GM23338 (cell line): ENCODE results near the gene NRF1. TPM values are rescaled to one million over a fixed set of nuclear protein-coding genes. Genes with fewer than 3 reads are reported as not detected.

Experiments
- ATAC-seq: fragments of 200-7000 bp; cut with Tn5 transposase; 3 replicates; pipeline ENCODE4 v1.9.1; 2020
- DNase-seq: peaks from one replicate; pipeline ENCODE4 v3.0.0-alpha.2; 2015; ENCODE audit warnings: low spot score
- H2AFZ ChIP-seq: fragments of 200-600 bp; sonication (generic); 2 replicates; pipeline ENCODE4 v1.8.0; 2016; ENCODE audit warnings: antibody characterized with exemption, mild to moderate bottlenecking, moderate library complexity
- H3F3A ChIP-seq: fragments of 200-600 bp; sonication (generic); replicated peaks from 2 replicates; pipeline ENCODE4 v1.8.0; 2017; ENCODE audit warnings: antibody characterized with exemption, mixed run types, low read depth
- H3K27ac ChIP-seq: fragments of 200-600 bp; sonication (generic); 2 replicates; pipeline ENCODE4 v1.6.1; 2016; ENCODE audit warnings: low read depth
- H3K27me3 ChIP-seq: fragments of 200-600 bp; sonication (generic); 2 replicates; pipeline ENCODE4 v1.8.0; 2016; ENCODE audit warnings: mild to moderate bottlenecking, mixed run types, moderate library complexity; ENCODE audit not compliant: insufficient read depth
- H3K36me3 ChIP-seq: fragments of 200-600 bp; sonication (generic); 2 replicates; pipeline ENCODE4 v1.8.0; 2016; ENCODE audit warnings: mild to moderate bottlenecking; ENCODE audit not compliant: insufficient read depth
- H3K4me1 ChIP-seq: fragments of 200-600 bp; sonication (generic); 2 replicates; pipeline ENCODE4 v1.8.0; 2016; ENCODE audit warnings: mild to moderate bottlenecking, moderate library complexity; ENCODE audit not compliant: insufficient read depth
- H3K4me2 ChIP-seq: fragments of 200-600 bp; sonication (generic); 2 replicates; pipeline ENCODE4 v1.7.1; 2017; ENCODE audit warnings: mixed run types
- H3K4me3 ChIP-seq: fragments of 200-600 bp; sonication (generic); 2 replicates; pipeline ENCODE4 v1.6.1; 2016; ENCODE audit warnings: mixed run types
- H3K79me2 ChIP-seq: fragments of 200-600 bp; sonication (generic); replicated peaks from 2 replicates; pipeline ENCODE4 v1.8.0; 2017; ENCODE audit warnings: mild to moderate bottlenecking; ENCODE audit not compliant: insufficient read depth
- H3K9me2 ChIP-seq: fragments of 200-600 bp; sonication (generic); 2 replicates; pipeline ENCODE4 v1.8.0; 2017; ENCODE audit not compliant: insufficient read depth
- H4K20me1 ChIP-seq: fragments of 200-600 bp; sonication (generic); replicated peaks from 2 replicates; pipeline ENCODE4 v1.8.0; 2017; ENCODE audit warnings: mild to moderate bottlenecking; ENCODE audit not compliant: insufficient read depth
- H3K27ac Mint-ChIP-seq: 2 replicates; pipeline ENCODE4 v1.8.0; 2020; ENCODE audit warnings: inconsistent platforms, mild to moderate bottlenecking, moderate library complexity, mixed read lengths
- H3K27me3 Mint-ChIP-seq: 3 replicates; pipeline ENCODE4 v1.8.0; 2022; ENCODE audit warnings: low read depth, mild to moderate bottlenecking, moderate library complexity, mixed read lengths, inconsistent platforms; ENCODE audit not compliant: insufficient read depth, poor library complexity
- H3K36me3 Mint-ChIP-seq: 3 replicates; pipeline ENCODE4 v1.8.0; 2021; ENCODE audit warnings: low read depth, mild to moderate bottlenecking, inconsistent platforms, moderate library complexity, mixed read lengths
- H3K4me1 Mint-ChIP-seq: 3 replicates; pipeline ENCODE4 v1.8.0; 2020; ENCODE audit warnings: mild to moderate bottlenecking, inconsistent platforms, mixed read lengths
- H3K4me3 Mint-ChIP-seq: 3 replicates; pipeline ENCODE4 v1.8.0; 2021; ENCODE audit warnings: moderate library complexity, mild to moderate bottlenecking, inconsistent platforms, mixed read lengths
- H3K9me3 Mint-ChIP-seq: 3 replicates; pipeline ENCODE4 v1.8.0; 2020; ENCODE audit warnings: moderate library complexity, mild to moderate bottlenecking, inconsistent platforms, mixed read lengths
- STAT1 ChIP-seq: IDR thresholded peaks from one replicate; pipeline ENCODE4 v1.6.1; 2016; ENCODE audit warnings: antibody characterized with exemption; ENCODE audit not compliant: unreplicated experiment
- ZNF462 ChIP-seq: fragments of 250-450 bp; sonication (Bioruptor Pico); IDR thresholded peaks from 2 replicates; pipeline ENCODE4 v1.5.0; 2020; ENCODE audit warnings: mild to moderate bottlenecking, moderate library complexity
- polyA plus RNA-seq: library from polyadenylated mRNA; unstranded; fragments of >200 nt; fragmentation: Nextera tagmentation; extraction: Ambion mirVana; gene quantifications from 2 replicates; pipeline ENCODE4 v1.2.1, GENCODE V29; 2016
- total RNA-seq: library from RNA; depleted of rRNA; stranded (reverse); fragments of >200 nt; shearing (Covaris generic); gene quantifications from 2 replicates; pipeline ENCODE4 v1.2.3, GENCODE V29; 2014

The NRF1 gene
- total and polyA plus RNA-seq, 2 experiments from 2014 or later = 5.3 to 24.6 TPM

GRCh38 chr7:129764247-129765084 lies 152.9 kb downstream of the NRF1 start:
- H3K4me3 ChIP-seq = no peak overlapping the region

More at GRCh38 chr7:129764247-129765084, 152.9 kb downstream of the NRF1 start:
- H3K9me3 Mint-ChIP-seq = no peaks in the 10 kb centered on the region; the same call in 2 of the 3 replicates
- H3K27me3 Mint-ChIP-seq = peaks cover 7% of the 10 kb centered on the region
- H3F3A ChIP-seq = no peaks in the 10 kb centered on the region
- H3K27me3 ChIP-seq = no peaks in the 10 kb centered on the region
- H3K4me1 ChIP-seq = no peaks in the 10 kb centered on the region
- no peaks in the 10 kb centered on the region; the same call in 1 of the 2 replicates for H3K36me3 ChIP-seq
- H3K4me3 Mint-ChIP-seq = no peak overlapping the region
- peaks cover 12% of the 10 kb centered on the region for H3K4me1 Mint-ChIP-seq
- H3K9me2 ChIP-seq = no peaks in the 10 kb centered on the region
- no peaks in the 10 kb centered on the region; the same call in 1 of the 2 replicates for H4K20me1 ChIP-seq
- DNase-seq = no peak
- TF ChIP-seq STAT1 (no peak), ZNF462 (no peak)
- no peaks in the 10 kb centered on the region for H3K79me2 ChIP-seq
- no peak overlapping the region for H3K4me2 ChIP-seq
- no peak for ATAC-seq
- H3K36me3 Mint-ChIP-seq = peaks cover 62% of the 10 kb centered on the region
- no peak overlapping the region for H2AFZ ChIP-seq
- no peak overlapping the region for H3K27ac Mint-ChIP-seq
- no peak overlapping the region for H3K27ac ChIP-seq
